Skin epidermis (tissue), 12 donors: ENCODE results near the gene COG2.
A peak's percentile ranks its signal among the peaks of the same experiment; 100 is the strongest.
"Not testable (repeated sequence)": the region's sequence is repeated elsewhere in the genome, so short reads cannot be mapped to it uniquely, and the experiment has no call there.

Experiments used
- H3K27ac ChIP-seq, 21 experiments: fragments of 200-600 bp; sonication (generic) in 11 of 21; one replicate each; pipeline ENCODE4 v1.5.0; 2020; ENCODE audit warnings: mild to moderate bottlenecking in 3 of 21, inconsistent platforms in 2 of 21, moderate library complexity in 2 of 21
- H3K4me3 ChIP-seq, 7 experiments: fragments of 200-600 bp; sonication (generic) in 2 of 7; one replicate each; pipeline ENCODE4 v1.5.0; 2020; ENCODE audit warnings: inconsistent platforms in 2 of 7, mild to moderate bottlenecking in 2 of 7, moderate library complexity in 1 of 7

Gene COG2

GRCh38 chr1:230622151-230622550, 20.1 kb upstream of the COG2 start:
- H3K4me3 ChIP-seq = no peak overlapping the region
- no peak overlapping the region for H3K27ac ChIP-seq

- H3K4me3 ChIP-seq = no peak overlapping the region
- no peak overlapping the region for H3K27ac ChIP-seq
These were observed 18.1 kb upstream of the COG2 start for GRCh38 chr1:230624097-230624713.

- Histone ChIP-seq H3K4me3 (no peak overlapping the region), H3K27ac (no peak overlapping the region)
These were observed 16.0 kb upstream of the COG2 start for GRCh38 chr1:230626232-230626631.

- Histone ChIP-seq H3K27ac (no peak overlapping the region), H3K4me3 (no peak overlapping the region)
These were observed 14.5 kb upstream of the COG2 start for GRCh38 chr1:230627767-230628166.

GRCh38 chr1:230629511-230629910, 12.8 kb upstream of the COG2 start:
- peak overlapping the region in 1 of 21 experiments; percentile 22 for H3K27ac ChIP-seq
- H3K4me3 ChIP-seq = no peak overlapping the region

GRCh38 chr1:230631477-230631876, 10.8 kb upstream of the COG2 start:
- Histone ChIP-seq H3K27ac (no peak overlapping the region), H3K4me3 (no peak overlapping the region)

GRCh38 chr1:230632273-230632873, 9.9 kb upstream of the COG2 start:
- no peak overlapping the region for H3K27ac ChIP-seq
- H3K4me3 ChIP-seq = no peak overlapping the region

GRCh38 chr1:230633469-230633868, 8.8 kb upstream of the COG2 start:
- Histone ChIP-seq H3K27ac (no peak overlapping the region), H3K4me3 (no peak overlapping the region)

GRCh38 chr1:230634384-230634783, 7.9 kb upstream of the COG2 start:
- no peak overlapping the region for H3K27ac ChIP-seq
- H3K4me3 ChIP-seq = no peak overlapping the region

GRCh38 chr1:230636575-230637148, 5.6 kb upstream of the COG2 start:
- H3K4me3 ChIP-seq = no peak overlapping the region
- H3K27ac ChIP-seq = no peak overlapping the region

GRCh38 chr1:230639714-230640209, 2.5 kb upstream of the COG2 start:
- no peak overlapping the region for H3K27ac ChIP-seq
- no peak overlapping the region for H3K4me3 ChIP-seq

GRCh38 chr1:230641346-230641745, 935 bp upstream of the COG2 start:
- Histone ChIP-seq H3K4me3 (no peak overlapping the region), H3K27ac (no peak overlapping the region)

GRCh38 chr1:230641900-230642262, 400 bp upstream of the COG2 start:
- H3K4me3 ChIP-seq = peak overlapping the region; percentile 62 to 85 (median 81)
- H3K27ac ChIP-seq = peak overlapping the region in 2 of 21 experiments; percentile 66 to 86

- H3K27ac ChIP-seq = peak overlapping the region in 1 of 21 experiments; percentile 23
- H3K4me3 ChIP-seq = no peak overlapping the region
These were observed 1.6 kb downstream of the COG2 start for GRCh38 chr1:230643908-230644307.

GRCh38 chr1:230646710-230647302, 4.5 kb downstream of the COG2 start:
- Histone ChIP-seq H3K4me3 (no peak overlapping the region), H3K27ac (no peak overlapping the region)

GRCh38 chr1:230647321-230647720, 5.0 kb downstream of the COG2 start:
- Histone ChIP-seq H3K27ac (no peak overlapping the region), H3K4me3 (no peak overlapping the region)

GRCh38 chr1:230648114-230648513, 5.8 kb downstream of the COG2 start:
- Histone ChIP-seq H3K27ac (no peak overlapping the region), H3K4me3 (no peak overlapping the region)

- no peak overlapping the region for H3K4me3 ChIP-seq
- H3K27ac ChIP-seq = no peak overlapping the region
These were observed 8.0 kb downstream of the COG2 start for GRCh38 chr1:230650300-230650699.

- no peak overlapping the region for H3K27ac ChIP-seq
- no peak overlapping the region for H3K4me3 ChIP-seq
These were observed 9.0 kb downstream of the COG2 start for GRCh38 chr1:230651235-230651634.

- not testable (repeated sequence) for H3K4me3 ChIP-seq, H3K27ac ChIP-seq
These were observed 14.4 kb downstream of the COG2 start for GRCh38 chr1:230656719-230657118.

- not testable (repeated sequence) for H3K27ac ChIP-seq, H3K4me3 ChIP-seq
These were observed 15.8 kb downstream of the COG2 start for GRCh38 chr1:230658103-230658502.
